ENCODE results near the gene NTMT2.

DNA sequence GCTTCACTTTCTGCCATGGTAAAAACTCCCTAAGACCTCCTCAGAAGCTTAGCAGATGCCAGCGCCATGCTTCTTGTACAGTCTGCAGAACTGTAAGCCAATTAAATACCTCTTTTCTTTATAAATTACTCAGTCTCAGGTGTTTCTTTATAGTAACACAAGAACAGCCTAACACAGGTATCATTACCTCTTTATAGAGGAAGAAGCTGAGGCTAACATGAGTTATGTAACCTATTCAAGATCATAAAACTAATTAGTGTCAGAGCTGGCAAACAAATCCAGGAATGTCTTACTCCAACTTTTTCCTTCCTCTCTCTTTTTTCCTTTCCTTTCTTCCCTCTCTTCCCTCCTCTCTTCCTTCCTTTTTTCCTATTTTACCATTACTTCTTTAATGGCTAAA, 9.3 kb downstream of the NTMT2 start:
- TF ChIP-seq, protein P1, sequence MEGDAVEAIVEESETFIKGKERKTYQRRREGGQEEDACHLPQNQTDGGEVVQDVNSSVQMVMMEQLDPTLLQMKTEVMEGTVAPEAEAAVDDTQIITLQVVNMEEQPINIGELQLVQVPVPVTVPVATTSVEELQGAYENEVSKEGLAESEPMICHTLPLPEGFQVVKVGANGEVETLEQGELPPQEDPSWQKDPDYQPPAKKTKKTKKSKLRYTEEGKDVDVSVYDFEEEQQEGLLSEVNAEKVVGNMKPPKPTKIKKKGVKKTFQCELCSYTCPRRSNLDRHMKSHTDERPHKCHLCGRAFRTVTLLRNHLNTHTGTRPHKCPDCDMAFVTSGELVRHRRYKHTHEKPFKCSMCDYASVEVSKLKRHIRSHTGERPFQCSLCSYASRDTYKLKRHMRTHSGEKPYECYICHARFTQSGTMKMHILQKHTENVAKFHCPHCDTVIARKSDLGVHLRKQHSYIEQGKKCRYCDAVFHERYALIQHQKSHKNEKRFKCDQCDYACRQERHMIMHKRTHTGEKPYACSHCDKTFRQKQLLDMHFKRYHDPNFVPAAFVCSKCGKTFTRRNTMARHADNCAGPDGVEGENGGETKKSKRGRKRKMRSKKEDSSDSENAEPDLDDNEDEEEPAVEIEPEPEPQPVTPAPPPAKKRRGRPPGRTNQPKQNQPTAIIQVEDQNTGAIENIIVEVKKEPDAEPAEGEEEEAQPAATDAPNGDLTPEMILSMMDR (IDR thresholded peaks at IDR 0.05; ENCODE audit: low read depth, low read length) = no peak
- TF ChIP-seq EZH2phosphoT487 (IDR thresholded peaks at IDR 0.05; ENCODE audit: low read depth) = no peak

All from OCI-LY3 (cell line).